ENCODE data around the gene SLC22A23.

The SLC22A23 gene

DNA sequence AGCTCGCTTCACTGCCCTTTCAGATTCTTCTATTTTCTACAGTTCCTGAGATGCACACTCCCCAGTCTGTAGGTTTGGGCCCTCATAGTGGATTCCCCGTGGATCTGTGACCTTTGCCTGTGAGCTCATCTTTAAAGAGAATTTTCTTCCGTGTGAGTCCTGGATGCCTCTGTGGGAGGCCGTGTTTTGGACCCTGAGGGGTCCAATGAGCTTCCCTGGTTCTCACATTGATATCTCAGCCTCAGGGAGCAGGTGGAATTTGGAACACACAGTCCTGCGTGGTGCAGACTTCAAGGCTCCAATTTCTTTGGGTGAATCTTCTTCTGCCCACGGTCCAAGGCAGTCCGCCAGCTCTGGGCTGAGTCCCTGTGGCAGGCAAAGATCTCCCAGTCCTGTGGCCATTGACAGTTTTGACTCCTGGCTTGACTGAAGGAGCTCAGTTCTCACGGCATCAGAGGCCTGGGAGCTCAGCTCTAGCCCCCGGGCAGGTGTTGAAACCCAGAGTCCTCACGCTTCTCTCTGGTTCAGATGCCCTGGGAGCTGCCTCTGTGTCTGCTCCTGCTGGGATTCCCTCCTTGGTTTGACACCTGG is 137.1 kb downstream of the SLC22A23 start:
- DNase-seq (ENCODE audit: low read depth, low spot score): no peak

DNA sequence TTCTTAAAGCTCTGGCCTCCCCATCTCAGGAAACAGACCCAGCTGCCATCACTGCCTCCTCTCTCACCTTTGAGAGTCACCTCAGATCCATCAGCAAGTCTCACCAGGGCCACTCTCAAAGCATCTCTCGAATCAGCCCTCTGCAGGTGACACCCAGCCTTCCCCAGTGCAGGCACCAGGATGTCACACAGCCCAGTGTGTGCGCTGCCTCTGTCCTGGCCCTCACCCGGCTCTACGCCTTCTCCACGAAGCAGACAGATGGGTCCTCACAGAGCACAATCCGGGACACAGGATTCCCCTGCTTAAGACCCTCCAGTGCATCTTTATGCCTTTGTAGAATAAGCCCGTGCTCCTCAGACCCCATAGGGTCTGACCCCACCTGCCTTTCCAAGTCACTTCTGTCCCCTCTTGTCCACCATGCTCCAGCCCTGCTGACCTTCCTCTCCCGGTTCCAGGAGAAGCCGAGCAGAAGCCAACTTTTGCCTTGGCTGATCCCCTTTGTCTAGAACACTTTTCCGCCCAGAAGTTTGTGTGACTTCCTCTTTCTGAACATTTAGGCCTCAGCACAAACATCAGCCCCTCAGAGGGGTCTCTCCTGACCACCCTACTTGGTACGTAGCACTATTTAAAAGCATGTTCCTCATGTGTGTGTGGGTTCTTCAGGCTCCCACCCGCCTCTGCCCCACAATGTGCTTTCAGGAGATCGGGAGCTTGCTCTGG is 137.9 kb downstream of the SLC22A23 start:
- DNase-seq (ENCODE audit: low read depth, low spot score): no peak

DNA sequence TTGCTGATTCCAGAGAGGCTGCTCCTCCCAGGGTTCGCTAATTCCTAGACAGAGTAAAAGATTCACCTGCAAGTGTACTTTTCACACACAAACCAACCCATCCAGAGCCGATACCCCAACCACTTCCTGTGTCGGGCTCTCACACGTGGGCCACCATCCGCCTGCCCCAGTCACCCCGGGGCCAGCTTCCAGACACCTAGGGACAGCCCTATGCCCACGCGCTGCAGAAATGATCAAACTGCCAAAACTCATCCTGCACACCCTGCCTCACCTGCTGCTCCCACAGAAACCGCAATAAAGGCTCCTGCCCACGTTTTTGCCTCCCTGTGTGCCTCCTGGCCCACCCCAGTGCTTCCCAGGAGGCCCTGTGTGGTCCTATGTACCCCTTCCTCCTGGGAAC is 138.6 kb downstream of the SLC22A23 start:
- DNase-seq (ENCODE audit: low read depth, low spot score): no peak

DNA sequence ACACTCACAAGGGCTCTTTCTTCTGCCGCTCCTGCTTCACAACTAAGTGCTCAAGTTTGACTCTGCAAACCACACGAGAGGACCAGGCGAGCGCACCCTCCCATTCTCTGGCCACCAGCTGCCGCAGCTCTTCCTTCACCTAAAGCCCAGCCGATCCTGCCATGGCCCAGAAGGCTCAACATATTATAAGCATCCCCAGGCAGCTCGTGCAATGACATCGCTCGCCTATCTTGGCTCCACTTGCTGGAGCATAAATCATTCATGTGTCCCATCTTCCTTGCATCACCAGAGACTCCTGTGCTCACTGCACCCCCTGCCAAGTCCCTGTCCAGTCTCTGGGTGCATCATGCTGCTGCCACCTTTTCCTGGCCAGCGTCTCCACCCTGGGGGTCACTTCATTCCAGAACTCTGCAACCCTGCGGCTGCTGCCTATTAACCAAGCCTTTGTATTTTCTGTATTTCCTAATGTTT is 139.1 kb downstream of the SLC22A23 start:
- no peak for DNase-seq (ENCODE audit: low read depth, low spot score)

DNA sequence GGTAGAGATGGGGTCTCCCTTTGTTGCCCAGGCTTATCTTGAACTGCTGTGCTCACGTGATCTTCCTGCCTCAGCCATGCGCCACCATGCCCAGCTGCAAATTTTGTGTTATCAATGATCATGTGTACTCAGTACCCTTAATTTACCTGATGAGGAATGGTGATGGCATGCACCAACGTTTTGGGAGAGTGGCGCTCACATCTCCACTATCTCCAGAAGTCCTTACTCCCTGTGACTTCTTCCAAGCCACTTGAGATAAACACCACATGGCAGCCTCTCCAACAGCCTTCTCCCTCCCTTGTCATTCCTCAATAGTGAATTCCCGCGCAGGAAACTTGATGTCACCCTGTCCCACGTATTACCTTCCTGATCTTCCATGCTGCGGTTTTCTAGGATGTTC is 140.0 kb downstream of the SLC22A23 start:
- DNase-seq (ENCODE audit: low read depth, low spot score): no peak

DNA sequence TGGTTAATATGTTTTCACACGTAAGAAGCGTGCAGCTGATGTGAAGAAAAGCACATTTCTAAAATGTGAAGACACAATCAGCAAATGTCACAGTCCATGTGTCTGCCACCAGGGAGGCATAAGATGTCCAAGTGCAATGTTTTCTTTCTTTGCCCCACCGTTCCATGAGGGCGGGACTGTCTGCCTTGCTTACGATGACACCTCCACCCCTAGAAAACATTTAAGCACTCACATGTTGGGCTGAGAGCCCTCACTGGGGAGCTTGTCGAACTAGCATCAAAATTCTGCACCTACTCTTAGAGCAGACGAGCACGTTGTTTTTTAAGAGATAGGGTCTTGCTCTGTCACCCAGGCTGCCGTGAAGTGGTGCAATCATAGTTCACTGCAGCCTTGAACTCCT is 140.5 kb downstream of the SLC22A23 start:
- DNase-seq (ENCODE audit: low read depth, low spot score): no peak

DNA sequence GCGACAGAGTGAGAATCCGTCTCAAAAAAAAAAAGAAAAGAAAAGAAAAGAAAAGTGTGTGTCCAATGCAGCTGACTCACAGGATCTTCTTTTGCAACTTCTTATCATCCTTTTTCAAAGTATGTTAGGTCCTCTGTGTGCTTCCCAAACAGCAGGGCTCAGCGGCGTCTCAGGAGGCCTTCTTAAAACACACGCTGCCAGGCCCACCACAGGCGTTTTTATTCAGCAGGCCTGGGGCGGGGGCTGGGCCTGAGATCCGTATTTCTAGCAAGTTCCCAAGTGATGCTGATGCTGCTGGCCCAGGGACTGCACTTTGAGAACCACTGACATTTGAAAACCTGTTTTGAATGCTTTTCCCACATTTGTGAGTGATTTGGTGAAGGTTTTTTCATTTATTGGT is 141.0 kb downstream of the SLC22A23 start:
- DNase-seq (ENCODE audit: low read depth, low spot score): no peak

DNA sequence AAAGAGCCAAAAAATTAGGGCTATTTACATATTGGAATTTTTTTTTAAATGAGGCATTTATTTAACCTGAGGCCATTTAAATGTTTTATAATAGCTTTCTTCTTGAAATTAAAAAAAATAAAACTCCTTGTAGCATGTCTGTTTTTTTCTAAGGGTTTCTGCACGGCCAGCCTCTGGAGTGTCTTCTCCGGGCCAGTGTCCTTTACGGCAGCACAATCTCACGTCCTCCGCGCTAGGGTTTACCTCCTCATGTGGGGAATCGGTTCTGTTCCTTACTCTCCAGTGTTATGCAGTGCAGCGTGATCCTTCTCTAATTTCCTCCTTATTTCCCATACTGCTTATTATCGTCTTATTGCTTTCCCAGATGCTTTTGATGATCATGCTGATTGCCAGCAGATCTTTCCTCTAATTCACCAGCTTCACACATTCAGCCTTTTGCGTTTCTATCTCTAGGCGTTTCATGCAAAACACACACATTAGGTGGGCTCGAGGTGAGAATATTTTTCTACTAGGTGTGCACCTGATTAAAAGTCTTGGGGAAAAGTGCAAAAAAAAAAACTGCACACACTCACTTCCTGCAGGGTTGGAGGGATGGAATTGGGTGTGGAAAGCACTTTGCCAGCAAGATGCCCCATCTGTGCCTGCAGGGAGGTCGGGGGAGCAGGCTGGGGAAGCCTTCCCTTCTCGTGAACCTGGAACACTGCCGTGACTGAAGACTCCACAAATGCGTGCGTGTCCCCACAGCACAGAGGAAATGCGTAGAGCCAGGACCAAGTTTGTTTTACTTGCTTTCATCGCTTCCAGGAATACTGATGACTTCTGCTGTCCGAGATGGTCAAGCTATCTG is 142.0 kb downstream of the SLC22A23 start:
- no peak for DNase-seq (ENCODE audit: low read depth, low spot score)

DNA sequence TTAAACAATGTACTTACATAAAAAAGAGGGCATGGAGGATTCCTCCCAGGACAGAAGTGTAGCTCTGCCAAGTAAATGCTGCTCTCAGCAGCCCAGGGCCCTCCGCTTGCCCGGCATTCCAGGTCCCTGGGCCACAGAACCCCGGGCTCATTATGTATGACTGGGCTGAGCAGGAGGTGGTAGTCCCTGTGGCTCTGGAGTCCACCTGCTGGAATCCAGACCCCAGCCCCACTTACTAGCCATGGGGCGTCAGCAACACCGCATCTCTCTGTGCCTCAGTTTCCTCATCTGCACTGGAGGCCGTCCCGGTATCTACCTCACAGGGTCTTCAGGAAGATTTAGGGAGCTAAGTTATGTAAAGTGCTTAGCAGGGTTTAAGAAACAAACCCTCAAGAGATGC is 142.7 kb downstream of the SLC22A23 start:
- DNase-seq (ENCODE audit: low read depth, low spot score): no peak

DNA sequence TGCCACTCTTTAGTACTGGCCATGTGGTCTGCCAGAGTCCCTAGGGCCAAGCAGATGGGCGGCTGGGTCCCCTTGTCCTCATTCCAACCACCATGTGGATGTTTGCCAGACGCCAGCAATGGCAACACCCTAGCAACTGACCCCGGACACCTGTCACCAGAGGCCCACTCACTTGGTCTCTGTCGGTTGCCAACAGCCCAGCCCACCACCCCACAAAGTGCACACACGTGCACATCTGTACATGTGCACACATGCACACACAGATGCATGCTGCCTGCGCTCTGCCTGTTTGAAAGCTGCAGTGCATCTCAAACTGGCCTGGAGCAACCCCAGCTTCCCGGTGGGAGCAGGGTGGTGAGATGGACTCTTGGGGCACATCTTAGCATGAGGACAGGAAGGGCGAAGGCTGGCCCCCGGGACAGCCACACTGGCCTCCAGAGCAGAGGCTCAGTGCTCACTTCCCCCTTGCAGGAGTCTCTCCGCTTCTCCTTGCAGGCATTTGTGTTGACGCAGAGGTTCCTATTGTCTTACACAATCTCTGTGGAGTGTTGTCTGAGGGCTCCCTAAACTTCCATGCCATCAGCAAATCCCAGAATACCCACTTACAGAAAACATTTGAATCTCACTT is 144.1 kb downstream of the SLC22A23 start:
- no peak for DNase-seq (ENCODE audit: low read depth, low spot score)

DNA sequence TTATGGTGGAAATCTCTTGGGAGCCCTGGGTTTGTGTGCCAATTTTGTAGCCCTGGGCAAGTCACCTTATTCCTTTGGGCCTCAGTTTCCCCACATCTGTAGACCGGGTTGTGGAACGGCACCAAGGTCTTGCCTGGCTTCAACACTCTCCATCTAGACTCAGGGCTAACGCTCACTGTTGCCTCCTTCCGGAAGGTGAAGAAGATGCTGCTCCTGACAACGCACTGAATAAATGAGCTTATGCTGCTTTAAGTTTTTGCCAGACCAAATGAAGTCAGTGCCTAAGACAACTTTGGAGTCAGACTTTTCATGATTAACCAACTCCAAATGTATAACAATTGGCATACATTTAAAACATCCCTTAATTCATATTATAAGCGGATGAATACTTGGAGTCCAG is 145.0 kb downstream of the SLC22A23 start:
- DNase-seq (ENCODE audit: low read depth, low spot score): no peak

DNA sequence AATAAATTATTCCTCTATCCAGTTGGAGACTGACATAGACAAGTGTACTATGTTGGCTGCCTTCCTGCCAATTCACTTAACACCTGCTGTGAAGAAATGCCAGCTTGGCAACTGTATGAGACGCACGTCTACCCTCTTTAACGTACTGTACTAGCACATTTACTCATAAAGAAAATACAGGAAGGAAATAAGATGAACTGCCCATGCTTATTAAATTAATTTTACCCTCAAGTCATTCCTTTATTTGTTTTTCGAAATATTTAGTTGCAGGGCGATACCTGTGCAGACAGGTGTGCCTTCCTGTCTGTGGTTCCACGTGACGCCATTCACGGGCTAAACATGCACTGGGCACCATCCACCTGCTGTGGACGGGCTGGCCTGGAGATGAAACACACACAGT is 146.1 kb downstream of the SLC22A23 start:
- no peak for DNase-seq (ENCODE audit: low read depth, low spot score)

DNA sequence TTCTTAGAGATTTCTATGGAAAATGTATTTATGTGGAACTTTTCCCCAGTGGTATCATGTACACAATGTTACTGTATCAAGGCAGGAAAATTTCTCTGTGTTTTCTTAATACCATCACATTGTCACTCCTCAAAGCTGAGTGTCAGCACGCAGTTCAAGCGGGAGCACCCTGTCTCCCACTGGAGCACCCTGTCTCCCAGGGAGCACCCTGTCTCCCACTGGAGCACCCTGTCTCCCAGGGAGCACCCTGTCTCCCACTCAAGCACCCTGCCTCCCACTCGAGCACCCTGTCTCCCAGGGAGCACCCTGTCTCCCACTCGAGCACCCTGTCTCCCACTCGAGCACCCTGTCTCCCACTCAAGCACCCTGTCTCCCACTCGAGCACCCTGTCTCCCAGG is 146.8 kb downstream of the SLC22A23 start:
- DNase-seq (ENCODE audit: low read depth, low spot score): no peak

DNA sequence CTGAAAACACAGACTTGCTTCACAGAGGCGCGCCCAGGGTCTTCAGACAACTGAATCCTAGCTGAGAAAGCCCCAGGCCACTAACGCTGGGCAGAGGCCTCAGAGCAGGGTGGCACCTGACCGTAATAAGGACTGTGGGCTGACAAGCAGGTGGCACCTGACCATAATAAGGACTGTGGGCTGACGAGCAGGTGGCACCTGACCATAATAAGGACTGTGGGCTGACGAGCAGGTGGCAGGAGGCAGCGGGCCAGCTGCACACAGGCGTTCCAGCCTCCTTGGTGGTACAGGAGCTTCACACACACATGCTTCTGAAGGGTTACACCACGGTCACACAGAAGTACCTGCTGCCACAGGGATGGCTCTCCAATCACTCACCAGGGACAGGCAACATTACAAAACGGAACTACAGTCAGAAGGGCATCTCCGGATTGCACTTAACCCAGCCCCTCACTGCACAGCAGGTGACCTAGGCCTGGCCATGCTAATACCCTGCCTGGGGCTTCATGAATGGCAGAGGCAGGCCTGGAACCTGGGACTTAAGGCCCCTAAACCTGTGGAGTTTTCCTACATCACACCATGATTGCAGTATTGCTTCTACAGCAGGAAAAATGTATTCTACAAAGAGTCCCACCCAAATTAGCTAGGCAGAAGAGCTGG is 147.3 kb downstream of the SLC22A23 start:
- no peak for DNase-seq (ENCODE audit: low read depth, low spot score)

DNA sequence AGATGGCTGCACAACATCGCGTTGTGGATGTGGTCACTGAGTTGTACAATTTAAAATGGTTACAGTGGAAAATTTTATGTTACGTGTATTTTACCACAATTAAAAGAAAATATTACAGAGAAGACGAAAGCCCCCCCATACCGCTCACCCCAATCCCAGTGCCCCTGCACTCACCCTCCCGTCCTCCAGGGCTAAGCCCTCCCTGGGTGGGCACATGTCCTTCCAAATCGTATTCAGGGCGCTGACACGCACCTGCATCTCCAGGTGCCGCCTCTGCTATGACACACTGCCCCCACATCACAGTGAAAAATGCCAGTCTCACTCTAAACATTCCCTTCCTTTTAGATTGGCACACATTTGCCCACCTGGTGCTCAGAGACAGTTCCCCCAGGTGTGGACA is 148.7 kb downstream of the SLC22A23 start:
- no peak for DNase-seq (ENCODE audit: low read depth, low spot score)

DNA sequence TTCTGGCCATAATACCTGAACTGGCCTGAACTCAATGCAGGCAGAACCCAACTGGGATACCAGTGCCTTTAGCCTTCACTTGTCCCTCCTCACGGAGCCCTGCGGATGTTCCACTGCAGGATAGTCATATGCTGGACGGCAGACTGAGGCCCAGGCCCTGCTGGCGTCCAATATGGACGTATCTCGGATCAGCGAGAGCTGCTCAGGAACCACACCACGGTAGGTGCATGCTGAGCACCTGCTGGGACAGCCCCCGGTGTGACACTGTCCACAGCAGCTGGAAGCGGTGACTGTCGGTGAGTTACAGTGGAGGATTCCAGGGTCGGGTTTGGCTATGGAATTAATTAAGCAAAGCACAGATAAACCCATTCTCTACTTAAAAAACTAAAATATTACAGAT is 149.4 kb downstream of the SLC22A23 start:
- no peak for DNase-seq (ENCODE audit: low read depth, low spot score)

DNA sequence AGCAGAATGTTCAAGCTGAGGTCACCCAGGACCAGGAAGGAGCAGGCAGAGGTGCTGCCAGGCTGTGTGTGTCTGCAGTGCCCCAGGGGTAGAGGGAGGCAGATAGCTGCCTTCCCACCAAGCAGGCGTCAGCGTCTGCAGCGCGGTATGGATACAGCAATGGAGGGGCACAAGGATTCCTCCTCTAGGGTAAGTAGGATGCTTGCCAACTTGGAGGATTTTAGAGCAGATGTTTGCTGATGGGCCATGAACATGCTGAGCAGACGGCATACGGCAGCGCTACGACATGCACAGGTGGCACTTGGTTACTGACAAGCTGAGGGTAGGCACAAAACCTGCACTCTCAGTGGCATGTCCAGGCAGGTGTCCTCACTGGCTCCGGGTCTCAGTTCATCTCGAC is 150.0 kb downstream of the SLC22A23 start:
- no peak for DNase-seq (ENCODE audit: low read depth, low spot score)

DNA sequence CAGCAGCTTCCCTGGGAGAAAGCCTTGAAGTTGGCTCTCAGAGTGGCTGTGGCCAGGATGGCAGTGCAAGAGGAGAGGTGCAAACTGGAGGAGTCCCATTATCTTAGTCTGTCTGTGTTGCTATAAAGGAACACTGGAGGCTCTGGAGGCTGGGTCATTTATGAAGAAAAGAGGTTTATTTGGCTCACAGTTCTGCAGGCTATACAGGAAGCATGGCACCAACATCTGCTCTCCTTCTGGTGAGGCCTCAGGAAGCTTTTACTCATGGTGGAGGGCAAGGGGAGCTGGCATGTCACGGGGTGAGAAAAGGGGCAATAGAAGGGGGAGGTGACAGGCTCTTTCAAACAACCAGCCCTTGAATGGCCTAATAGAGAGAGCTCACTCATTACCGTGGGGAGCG is 151.0 kb downstream of the SLC22A23 start:
- no peak for DNase-seq (ENCODE audit: low read depth, low spot score)

DNA sequence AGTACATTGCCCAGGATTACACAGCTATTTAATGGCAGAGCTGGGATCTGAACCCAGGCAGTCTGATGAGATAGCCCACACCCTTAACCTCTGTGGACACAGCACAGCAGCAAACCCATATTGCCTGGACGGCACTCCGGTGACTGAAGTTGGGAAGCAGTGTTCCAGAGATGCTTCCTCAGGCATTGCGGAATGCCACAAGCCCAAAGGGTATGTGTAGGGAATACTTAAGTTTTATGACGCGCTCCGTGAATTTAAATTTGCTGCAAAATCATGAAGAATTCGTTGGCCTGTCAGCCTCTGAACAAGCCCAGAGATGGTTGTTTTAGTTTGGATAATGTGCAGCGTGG is 151.7 kb downstream of the SLC22A23 start:
- no peak for DNase-seq (ENCODE audit: low read depth, low spot score)

DNA sequence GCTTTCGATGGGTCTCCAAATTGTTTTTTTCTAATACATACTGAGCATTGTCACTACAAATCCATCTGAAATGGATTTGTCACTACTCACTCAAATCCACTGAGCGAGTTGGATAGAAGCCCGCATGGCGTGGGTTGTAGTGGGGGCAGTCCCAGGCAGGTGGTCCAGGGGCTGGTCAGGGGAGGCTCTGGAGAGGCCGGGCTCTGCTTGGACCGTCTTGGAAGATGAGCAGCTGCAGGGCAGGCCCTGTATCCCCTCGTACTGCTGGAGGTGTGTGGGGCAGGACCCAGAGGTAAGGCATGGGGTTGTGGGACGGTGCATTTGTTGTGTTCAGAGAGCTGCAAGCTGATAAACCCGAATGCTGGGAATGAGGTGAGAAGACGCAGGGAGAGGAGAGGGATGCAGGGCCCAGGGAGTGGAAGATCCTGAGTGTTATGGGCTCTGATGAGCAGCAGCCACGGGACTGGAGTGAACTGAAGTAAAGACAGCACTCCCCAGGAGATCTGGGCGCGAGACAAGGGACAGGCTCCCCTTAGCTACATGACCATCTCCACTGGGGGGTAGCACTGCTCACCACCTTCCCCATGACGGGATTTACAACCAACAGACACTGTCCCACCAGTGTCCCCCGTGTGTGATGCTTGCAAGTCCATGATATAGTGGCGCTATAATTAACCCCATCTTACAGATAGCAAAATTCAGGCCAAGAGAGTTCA is 152.2 kb downstream of the SLC22A23 start:
- DNase-seq (ENCODE audit: low read depth, low spot score): no peak

DNA sequence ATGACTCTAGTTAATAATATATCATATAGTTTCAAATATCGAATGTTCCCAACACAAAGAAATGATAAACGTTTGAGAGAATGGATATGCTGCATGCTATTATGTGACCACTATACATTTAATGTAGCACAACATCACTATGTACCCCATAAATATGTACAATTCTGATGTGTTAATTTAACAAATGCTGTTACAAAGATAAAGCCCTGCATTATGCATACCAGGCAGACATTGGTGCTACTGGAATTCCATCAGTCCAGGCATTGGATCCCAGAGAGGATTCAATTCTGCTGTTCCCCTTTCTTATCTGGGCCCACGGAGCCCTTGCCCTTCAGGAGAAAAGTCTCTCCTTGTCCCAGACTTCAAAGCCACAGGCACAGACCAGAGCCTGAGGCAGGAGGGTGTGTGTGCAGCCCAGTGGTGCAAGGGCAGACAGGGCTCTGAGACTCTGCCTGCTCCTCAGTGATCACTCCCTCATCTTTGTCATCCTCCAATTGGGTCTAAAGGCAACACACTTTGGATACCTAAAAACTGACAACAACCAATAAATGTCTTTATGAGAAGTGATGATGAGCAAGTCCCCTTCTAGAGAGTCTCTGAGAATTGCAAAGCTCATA is 152.9 kb downstream of the SLC22A23 start:
- no peak for DNase-seq (ENCODE audit: low read depth, low spot score)

Data from brain pericyte (primary cell).